Thyroid gland (tissue), 4 donors: ENCODE data around the gene LRRC47. TPM values are rescaled to one million over a fixed set of nuclear protein-coding genes. Genes with fewer than 3 reads are reported as not detected.

Experiments
- DNase-seq, 2 donors: peaks; one replicate each; pipeline ENCODE4 v3.0.0-alpha.2; 2019
- H3K27ac ChIP-seq, 3 donors: fragments of 200-600 bp; sonication (generic); 1 replicate in 2 of 3; 2 replicates in 1 of 3; pipeline ENCODE4 v1.5.1; 2016 to 2019; ENCODE audit warnings: mild to moderate bottlenecking in 1 of 3, moderate library complexity in 1 of 3
- H3K27me3 ChIP-seq: fragments of 200-600 bp; sonication (generic); one replicate; pipeline ENCODE4 v1.5.1; 2019
- H3K36me3 ChIP-seq, 2 donors: fragments of 200-600 bp; sonication (generic); one replicate each; pipeline ENCODE4 v1.5.1; 2016 to 2019
- H3K4me1 ChIP-seq, 2 donors: fragments of 200-600 bp; sonication (generic); one replicate each; pipeline ENCODE4 v1.5.1; 2017 to 2019
- H3K4me3 ChIP-seq, 3 donors: fragments of 200-600 bp; sonication (generic); replicated peaks in 1 of 3; 1 replicate in 2 of 3; 2 replicates in 1 of 3; pipeline ENCODE4 v1.5.1; 2016; ENCODE audit warnings: mild to moderate bottlenecking in 1 of 3
- H3K9me3 ChIP-seq: fragments of 200-600 bp; sonication (generic); one replicate; pipeline ENCODE4 v1.5.1; 2017
- CTCF ChIP-seq, 6 experiments: fragments of 200-600 bp in 3 of 6; fragments of 450-650 bp in 3 of 6; sonication (generic) in 3 of 6; IDR thresholded peaks; one replicate each; pipeline ENCODE4 v1.5.1; 2016 to 2019; ENCODE audit warnings: antibody characterized with exemption in 6 of 6, mild to moderate bottlenecking in 2 of 6, inconsistent platforms in 1 of 6, moderate library complexity in 1 of 6
- POLR2A ChIP-seq, 2 donors: fragments of 450-650 bp; IDR thresholded peaks; one replicate each; pipeline ENCODE4 v1.6.1; 2017; ENCODE audit warnings: antibody characterized with exemption in 2 of 2, mild to moderate bottlenecking in 2 of 2, moderate library complexity in 1 of 2
- WGBS, 2 donors: methylation state at CpG; one replicate each; pipeline ENCODE4 v1.1.5; 2017; 5-methylcytosine and 5-hydroxymethylcytosine counted together
- intact Hi-C: fragments of 100-400 bp; cut with DNase I; formaldehyde crosslinking; loops from one replicate; pipeline ENCODE4 v1.15.1; 2023
- total RNA-seq, 4 donors: library from RNA; depleted of rRNA; stranded (reverse); fragments of >200 nt; gene quantifications; one replicate each; pipeline ENCODE4 v1.2.3, GENCODE V29; 2016

The LRRC47 gene
- total RNA-seq, 4 donors from 2014 or later = 38.7 to 45.2 (median 43.7) TPM

- Histone ChIP-seq H3K27me3 (no peaks in the 10 kb centered on the region), H3K9me3 (no peaks in the 10 kb centered on the region), H3K4me1 (no peaks in the 10 kb centered on the region), H3K27ac (no peak overlapping the region), H3K36me3 (peaks cover 35 to 53% of the 10 kb centered on the region in 2 donors), H3K4me3 (no peak overlapping the region)
- TF ChIP-seq POLR2A (IDR thresholded peaks at IDR 0.05) (no peak), CTCF (IDR thresholded peaks at IDR 0.05) (no peak)
- intact Hi-C loops = no loop called here
- 83 to 88% methylated on average over 8 to 10 of the region's 10 CpGs for WGBS, 2 donors
- DNase-seq = no peak
Observed at GRCh38 chr1:3787349-3787715, 9.0 kb downstream of the LRRC47 start.

- Histone ChIP-seq H3K4me1 (no peaks in the 10 kb centered on the region), H3K27ac (no peak overlapping the region), H3K9me3 (no peaks in the 10 kb centered on the region), H3K36me3 (peaks cover 41 to 58% of the 10 kb centered on the region in 2 donors), H3K4me3 (no peak overlapping the region), H3K27me3 (no peaks in the 10 kb centered on the region)
- no peak for DNase-seq
- whole genome bisulfite sequencing, 2 donors = 93 to 94% methylated on average over 41 to 44 of the region's 45 CpGs
- no peak for TF ChIP-seq CTCF (IDR thresholded peaks at IDR 0.05)
- TF ChIP-seq POLR2A (IDR thresholded peaks at IDR 0.05) = no peak
- intact Hi-C loops = no loop called here
Observed at GRCh38 chr1:3786468-3787348, 9.6 kb downstream of the LRRC47 start.

- no peak overlapping the region for H3K4me3 ChIP-seq
- no peaks in the 10 kb centered on the region for H3K9me3 ChIP-seq
- no peaks in the 10 kb centered on the region for H3K27me3 ChIP-seq
- intact Hi-C loops = no loop called here
- H3K36me3 ChIP-seq = peaks cover 50 to 69% of the 10 kb centered on the region in 2 donors
- H3K4me1 ChIP-seq = no peaks in the 10 kb centered on the region
- no peak for DNase-seq
- no peak for TF ChIP-seq POLR2A (IDR thresholded peaks at IDR 0.05)
- TF ChIP-seq CTCF (IDR thresholded peaks at IDR 0.05) = peak in 1 of 6 experiments; percentile 5
- H3K27ac ChIP-seq = no peak overlapping the region
- 83 to 88% methylated on average over 14 of the region's 14 CpGs for WGBS, 2 donors
Observed at GRCh38 chr1:3785456-3786157, 10.7 kb downstream of the LRRC47 start.

GRCh38 chr1:3785045-3785444 lies 11.3 kb downstream of the LRRC47 start:
- no peaks in the 10 kb centered on the region for H3K4me1 ChIP-seq
- H3K9me3 ChIP-seq = no peaks in the 10 kb centered on the region
- H3K4me3 ChIP-seq = no peak overlapping the region
- WGBS, 2 donors = 79 to 83% methylated on average over 12 to 13 of the region's 13 CpGs
- TF ChIP-seq CTCF (IDR thresholded peaks at IDR 0.05) = no peak
- no peak for TF ChIP-seq POLR2A (IDR thresholded peaks at IDR 0.05)
- DNase-seq = no peak
- H3K27me3 ChIP-seq = no peaks in the 10 kb centered on the region
- peaks cover 52 to 74% of the 10 kb centered on the region in 2 donors for H3K36me3 ChIP-seq
- intact Hi-C loops = no loop called here
- no peak overlapping the region for H3K27ac ChIP-seq
